GM18505 (cell line): Measurements from ENCODE around the gene FASLG.

ENCODE experiments used
- ATAC-seq: cut with Tn5 transposase; IDR thresholded peaks from one replicate; pipeline ENCODE4 v1.9.1; 2021; ENCODE audit not compliant: unreplicated experiment
- POLR2A ChIP-seq: IDR thresholded peaks from 4 replicates; pipeline ENCODE4 v1.6.1; 2011; ENCODE audit warnings: borderline replicate concordance; ENCODE audit not compliant: insufficient read depth, insufficient read length; ENCODE audit errors: extremely low read depth

FASLG gene

GRCh38 chr1:172637522-172637921 is 21.4 kb upstream of the FASLG start:
- ATAC-seq = no peak
- TF ChIP-seq POLR2A = no peak

GRCh38 chr1:172638249-172638648 is 20.7 kb upstream of the FASLG start:
- TF ChIP-seq POLR2A = no peak
- no peak for ATAC-seq

DNA sequence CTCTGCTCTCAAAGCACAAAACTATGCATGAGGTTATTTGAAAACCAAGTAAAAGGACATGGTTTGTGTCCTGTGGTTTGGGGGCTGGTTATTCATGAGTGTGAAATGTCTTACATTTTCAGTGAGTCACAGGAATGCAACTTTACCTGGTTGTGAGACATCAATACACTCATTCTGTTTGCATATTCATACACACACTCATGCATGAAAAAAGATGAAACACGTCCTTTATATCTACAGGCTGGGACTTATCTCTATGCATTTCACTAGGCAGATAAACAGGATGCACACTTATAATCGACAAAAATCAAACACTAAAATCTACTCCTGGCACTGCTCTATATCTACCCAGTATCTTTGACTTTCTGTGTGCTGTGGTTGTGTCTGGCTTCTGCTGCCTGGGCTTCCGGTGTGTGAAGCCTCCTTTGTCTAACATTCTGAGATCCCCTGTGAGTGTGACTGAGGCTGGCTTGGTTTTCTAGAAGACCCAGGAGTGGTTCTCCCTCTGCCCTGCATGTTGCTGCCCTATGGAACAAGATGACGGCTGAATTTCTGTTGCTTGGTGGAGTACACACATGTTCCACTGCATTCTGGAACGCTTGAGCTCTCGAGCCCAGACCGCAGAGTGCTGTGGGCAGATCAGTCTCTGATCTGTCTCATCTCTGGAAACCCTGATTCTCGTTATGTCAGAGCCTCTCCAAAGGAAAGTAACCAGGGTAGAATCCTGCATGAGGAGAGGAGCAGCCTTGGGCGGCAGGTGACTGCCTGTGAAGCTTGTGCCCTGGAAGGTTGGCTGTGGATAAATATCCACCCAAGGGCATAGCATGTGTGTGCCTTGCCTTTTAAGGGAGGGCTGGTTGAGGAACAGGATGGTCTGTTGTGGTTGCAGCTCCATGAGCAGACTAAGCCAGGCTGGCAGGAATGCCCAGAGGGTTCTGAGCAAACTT is 19.7 kb upstream of the FASLG start:
- no peak for ATAC-seq
- TF ChIP-seq POLR2A = no peak

GRCh38 chr1:172640111-172640510 is 18.8 kb upstream of the FASLG start:
- no peak for TF ChIP-seq POLR2A
- no peak for ATAC-seq

DNA sequence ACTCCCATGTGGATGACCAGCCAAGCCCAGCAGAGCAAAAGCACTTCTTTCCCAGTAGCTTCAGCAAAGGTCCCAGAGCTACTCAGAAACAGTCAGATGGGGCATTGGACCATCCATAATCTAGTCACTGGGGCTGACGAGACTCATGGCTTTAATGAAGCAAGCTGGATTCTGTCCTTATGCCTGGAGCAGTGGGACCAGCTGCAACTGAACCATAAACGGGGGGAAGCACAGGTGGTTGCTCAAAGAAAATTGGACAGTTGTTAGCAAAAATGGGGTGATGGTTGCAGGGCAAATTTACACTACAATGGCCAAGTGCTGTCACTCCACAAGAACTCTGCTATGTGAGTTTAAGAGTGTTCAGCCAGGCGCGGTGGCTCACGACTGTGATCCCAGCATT is 17.4 kb upstream of the FASLG start:
- ATAC-seq = no peak

GRCh38 chr1:172642970-172643369 is 15.9 kb upstream of the FASLG start:
- TF ChIP-seq POLR2A = no peak
- no peak for ATAC-seq

More for the DNA sequence above, 17.4 kb upstream of the FASLG start:
- no peak for TF ChIP-seq POLR2A

DNA sequence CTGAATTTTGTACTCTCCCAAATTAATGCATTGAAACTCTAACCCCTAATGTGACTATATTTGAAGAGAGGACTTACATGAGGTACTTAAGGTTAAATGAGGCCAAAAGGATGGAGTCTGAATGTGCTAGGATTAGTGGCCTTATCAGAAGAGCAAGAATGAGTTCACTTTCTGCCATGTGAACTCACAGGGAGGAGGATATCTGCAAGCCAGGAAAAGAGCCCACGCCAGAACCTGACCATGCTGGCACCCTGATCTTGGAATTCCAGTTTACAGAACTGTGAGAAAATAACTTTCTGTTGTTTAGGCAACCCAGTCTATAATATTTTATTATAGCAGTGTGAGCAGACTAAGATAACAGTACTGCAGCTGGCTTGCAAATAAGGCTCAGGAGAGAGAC is 12.2 kb upstream of the FASLG start:
- no peak for TF ChIP-seq POLR2A
- no peak for ATAC-seq

GRCh38 chr1:172647110-172647564 is 11.8 kb upstream of the FASLG start:
- TF ChIP-seq POLR2A = no peak
- ATAC-seq = no peak

- TF ChIP-seq POLR2A = no peak
- ATAC-seq = no peak
Observed at GRCh38 chr1:172647987-172648386, 10.9 kb upstream of the FASLG start.

- TF ChIP-seq POLR2A = no peak
- no peak for ATAC-seq
Observed at GRCh38 chr1:172650474-172651193, 8.3 kb upstream of the FASLG start.

DNA sequence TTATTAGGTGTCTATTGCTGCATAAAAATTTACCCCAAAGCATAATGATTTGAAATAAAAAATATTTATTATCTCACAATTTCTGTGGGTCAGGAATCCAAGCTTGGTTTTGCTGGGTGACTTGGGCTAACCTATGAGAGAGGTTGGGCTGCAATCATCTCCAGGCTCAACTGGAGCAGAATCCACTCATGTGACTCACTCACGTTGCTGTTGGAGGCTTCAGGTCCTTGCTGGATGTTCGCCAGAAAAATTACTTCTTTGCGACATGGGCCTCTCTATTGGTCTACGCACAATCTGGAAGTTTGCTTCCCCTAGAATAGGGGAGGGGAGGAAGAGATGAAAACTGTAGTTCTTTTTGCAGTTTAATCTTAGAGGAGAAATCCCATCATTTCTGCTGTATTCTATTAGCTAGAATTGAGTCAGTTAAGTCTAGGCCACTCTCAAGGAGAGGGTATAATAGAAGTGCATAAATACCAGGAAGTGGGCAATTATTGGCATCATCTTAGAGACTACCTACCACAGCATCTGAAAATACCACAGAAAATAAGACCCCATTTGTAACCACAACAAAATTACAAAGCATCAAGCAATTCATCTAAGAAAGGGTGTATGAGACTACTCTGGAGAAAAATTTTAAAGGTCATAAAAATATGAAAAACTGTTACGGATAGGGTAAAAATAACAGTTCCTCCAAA is 5.7 kb upstream of the FASLG start:
- no peak for ATAC-seq

DNA sequence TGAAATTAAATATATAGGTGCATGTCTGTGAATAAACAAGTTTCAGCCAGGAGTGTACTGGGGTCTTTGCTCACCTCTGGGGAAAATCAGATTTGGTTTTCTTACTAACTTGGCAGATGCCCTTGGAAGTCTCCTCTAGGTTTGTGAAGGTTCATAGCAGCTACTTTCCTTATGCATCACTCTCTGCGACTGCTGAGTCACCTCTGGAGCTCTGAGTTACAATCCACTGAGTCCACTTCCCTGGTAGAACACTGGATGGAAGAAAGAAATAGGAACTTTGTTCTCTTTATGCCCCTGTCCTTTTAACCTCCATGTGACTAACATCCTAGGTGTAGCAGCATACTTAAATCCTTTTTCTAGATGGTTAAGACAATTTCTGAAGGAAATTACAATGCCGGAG is 4.4 kb upstream of the FASLG start:
- TF ChIP-seq POLR2A = no peak
- no peak for ATAC-seq

More for the DNA sequence above, 5.7 kb upstream of the FASLG start:
- TF ChIP-seq POLR2A = no peak

GRCh38 chr1:172656576-172656975 is 2.3 kb upstream of the FASLG start:
- ATAC-seq = no peak
- TF ChIP-seq POLR2A = no peak
